ENCODE data around the gene PAK6.

The PAK6 gene

DNA sequence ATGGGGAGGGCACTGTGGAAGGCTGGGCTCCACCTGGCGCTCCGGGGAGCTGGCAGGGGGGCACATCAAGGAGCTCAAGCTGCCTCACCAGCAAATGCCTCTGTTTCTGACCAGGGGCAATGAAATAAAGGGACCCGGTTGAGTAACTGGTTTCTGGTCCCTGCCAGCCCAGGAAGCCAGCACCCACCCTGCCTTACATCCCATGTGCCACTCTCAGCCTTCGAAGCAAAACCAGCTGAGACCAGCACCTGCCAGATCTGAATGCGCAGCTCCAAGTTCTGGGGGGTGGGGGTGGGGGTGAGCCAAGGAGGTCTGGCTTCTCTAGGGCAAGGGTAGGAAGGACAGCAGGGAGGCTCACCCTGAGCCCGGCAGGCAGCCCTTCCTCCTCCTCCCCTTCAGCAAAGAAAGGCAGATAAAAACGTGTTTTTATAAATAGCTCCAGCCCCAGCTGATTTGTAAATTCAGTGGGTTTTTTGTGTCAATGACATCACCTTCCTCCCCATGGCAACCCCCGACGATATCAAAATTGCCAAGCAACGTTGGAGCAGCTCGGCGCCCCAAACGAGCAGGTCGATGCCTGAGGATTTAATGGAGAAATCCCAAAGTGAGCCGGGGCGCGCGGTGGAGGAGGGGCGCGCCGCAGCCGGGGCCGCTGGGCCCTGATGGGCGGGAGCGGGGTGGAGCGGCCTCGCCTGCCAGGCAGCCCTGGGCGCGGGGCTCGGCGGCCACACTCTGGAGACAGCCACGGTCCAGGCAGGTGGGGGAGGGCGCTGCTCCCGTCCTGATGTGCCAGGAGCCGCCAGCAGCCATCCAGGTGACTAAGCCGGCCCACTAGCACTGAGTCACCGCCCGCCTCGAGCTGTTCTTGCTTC, at the start of gene PAK6:
Gene PAK6 (plus strand): TSS at position 532 of the 872 bp plus-strand sequence. CDS start 25,723 bp downstream, outside the sequence.
- FAIRE-seq, result no peak

DNA sequence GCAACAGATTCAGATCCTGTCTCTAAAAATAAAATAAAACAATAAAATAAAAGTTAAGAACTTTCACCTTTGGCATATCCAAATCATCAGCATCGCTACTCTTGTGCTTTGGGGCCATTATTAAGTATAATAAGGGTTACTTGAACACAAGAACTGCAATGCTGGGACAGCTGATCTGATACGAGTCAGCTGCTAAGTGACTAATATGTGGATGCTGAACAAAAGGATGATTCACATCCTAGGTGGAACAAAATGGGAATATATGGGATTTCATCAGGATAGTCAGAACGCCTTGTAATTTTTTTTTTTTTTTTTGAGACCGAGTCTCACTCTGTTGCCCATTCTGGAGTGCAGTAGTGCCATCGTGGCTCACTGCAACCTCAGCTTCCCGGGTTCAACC, 48.3 kb upstream of the PAK6 start:
- FAIRE-seq, result no peak

DNA sequence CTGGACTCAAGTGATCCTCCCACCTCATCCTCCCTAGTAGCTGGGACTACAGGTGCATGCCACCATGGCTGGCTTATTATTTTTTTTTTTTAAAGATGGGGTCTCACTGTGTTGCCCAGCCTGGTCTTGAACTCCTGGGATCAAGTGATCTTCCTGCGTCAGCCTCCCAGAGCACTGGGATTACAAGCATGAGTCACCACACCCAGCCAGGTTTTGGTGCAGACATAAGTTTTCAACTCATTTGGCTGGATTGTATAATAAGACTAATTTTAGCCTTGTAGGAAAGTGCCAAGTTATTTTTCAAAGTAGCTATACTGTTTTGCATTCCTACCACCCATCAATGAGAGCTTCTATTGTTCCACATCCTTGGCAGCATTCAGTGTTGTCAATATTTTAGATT, 45.9 kb upstream of the PAK6 start:
- FAIRE-seq, result no peak

DNA sequence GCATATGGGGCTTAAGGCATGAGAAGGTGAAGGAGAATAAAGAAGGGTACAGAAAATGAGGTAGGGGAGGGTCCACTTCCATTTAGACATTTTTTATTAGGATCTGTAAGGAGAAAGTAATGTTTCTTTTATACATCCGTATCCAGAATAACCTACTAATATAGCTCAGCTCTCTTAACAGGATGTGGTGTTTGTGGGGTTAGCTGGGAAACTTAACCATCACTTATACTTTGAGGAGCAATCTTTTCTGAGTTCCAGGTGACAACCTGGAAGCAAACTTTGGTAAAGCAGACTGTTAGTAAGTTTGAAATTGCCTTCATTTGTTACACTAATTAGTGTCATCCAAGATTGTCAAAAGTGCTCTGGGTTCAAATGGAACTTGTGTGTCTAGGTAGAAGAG, 41.4 kb upstream of the PAK6 start:
- no peak for FAIRE-seq

DNA sequence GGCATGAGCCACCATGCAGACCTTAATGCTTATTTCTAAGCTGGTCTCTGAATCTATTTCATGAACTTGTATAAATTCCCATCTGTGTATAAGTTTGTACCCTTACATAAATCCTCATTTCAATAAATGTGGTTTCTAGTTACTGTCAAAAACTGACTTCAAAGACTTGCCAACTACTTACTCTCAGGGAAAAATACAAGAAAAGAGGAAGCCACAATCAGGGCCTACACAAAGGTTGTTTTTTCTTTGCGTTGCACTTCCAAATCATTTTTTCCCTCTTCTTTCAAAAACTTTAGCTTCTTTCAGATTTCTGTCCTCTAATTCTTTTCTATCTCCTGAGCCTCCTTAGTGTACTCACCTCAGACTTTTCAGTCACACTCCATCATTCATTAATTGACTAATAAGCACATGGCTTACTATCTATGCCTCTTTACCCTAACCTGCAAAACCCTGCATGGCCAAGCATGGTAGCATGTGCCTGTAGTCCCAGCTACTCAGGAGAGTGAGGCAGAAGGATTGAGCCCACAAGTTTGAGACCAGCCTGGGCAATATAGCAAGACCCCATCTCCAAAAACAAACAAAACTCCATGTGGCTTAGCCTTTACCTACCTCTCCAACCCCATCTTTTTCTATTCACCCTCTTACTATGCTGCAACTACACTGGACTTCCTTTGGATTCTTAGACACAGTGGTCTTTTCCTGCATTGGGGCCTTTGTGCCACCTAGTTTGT, 40.3 kb upstream of the PAK6 start:
- FAIRE-seq, result no peak

DNA sequence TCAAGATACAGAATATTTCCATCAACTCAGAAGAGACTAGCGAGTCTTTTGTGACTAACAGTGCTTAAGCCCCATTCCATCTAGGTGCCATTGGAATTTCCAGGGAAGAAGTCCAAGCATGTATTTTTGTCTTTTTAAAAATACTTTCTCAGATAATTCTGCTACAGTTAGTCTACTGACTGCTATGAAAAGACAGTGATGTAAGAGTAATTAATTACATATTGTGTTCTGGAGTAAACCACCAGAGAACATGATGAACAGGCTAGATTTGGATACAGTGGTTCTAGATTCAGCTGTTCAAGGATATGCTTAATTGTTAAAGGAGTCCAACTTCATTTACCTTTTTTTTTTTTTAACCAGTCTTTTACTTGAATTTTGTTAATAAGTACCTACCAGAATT, 34.8 kb upstream of the PAK6 start:
- FAIRE-seq, result no peak

DNA sequence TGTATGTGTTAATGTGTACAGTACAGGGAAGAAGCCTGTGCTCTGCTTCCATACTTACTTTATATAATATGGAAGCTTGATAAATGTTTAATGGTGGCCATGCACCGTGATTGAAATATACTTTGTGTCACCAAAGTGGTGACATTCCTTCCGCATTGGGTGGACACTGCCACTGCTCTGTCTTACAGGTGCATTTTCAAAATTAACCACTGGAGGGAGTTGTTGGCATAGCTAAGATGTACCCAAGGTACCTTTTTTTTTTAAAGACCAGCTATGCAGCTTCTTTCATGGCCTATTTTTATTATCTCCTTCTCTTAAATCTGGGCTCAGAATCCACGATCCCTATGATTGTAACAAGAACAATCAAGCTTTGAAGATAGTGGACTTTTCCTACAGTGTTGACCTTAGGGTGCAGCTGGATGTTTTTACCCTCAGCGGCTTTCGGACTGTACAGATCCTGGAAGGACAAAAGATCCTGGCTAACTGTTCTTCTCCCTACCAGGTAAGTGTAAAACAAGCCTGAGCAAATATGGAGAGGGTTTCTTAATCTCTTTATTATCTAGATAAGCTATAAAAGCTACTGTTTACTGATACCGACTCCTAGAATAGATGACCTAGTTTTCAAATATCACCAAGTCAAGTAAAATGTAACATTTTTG, 21.6 kb upstream of the PAK6 start:
- FAIRE-seq, result peak; percentile 55

DNA sequence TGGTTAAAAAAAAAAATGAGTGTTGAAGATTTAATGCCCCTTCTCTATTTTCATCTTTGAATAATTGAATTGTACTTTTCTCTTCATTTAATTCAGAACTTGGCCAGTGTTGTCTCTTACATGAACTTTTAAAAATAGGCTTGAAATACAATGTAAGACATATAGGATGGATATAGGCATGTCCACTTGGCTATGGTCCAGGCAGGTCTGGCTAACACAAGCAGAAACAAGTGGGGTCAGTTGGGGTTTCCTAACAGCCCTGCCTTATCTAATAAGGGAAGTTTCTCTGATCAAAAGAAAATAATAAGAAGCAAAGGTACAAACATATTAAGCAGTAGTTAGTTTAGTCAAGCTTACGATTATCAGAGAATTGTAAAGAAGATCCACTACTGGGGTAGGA, 19.1 kb upstream of the PAK6 start:
- FAIRE-seq, result no peak

DNA sequence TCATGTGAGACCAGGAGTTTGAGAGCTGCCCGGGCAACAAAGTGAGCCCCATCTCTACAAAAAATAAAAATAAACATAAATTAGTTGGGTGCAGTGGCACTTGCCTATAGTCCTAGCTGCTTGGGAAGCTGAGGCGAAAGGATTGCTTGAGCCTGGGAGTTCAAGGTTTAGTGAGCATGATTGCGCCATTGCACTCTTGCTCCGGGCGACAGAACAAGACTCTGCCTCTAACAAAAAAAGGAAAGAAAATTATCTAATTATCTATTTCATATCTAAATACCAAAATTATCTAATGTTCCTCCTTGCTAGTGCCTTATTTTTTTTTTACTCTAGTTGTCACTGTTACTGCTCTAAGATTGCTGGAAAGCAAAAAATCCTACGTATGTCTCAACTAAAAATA, 16.7 kb upstream of the PAK6 start:
- no peak for FAIRE-seq

DNA sequence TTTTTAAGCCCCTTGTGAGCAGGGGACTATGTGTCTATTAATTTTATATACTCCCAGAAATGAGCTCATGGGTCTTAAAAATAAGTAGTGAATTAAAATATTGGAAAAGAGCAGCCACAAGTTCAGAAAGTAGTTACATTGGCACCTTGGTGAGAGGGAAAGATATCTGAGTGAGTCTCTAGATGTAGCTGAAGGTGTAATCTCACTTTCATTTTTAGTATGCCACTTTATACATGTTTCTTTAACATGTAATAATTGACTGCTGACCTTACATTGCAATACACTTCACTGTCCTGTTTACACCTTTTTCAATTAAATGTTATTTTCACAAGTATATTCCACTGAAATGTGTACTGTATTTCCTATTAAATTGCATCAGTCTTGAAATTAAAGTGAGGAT, 12.1 kb upstream of the PAK6 start:
- FAIRE-seq, result no peak

DNA sequence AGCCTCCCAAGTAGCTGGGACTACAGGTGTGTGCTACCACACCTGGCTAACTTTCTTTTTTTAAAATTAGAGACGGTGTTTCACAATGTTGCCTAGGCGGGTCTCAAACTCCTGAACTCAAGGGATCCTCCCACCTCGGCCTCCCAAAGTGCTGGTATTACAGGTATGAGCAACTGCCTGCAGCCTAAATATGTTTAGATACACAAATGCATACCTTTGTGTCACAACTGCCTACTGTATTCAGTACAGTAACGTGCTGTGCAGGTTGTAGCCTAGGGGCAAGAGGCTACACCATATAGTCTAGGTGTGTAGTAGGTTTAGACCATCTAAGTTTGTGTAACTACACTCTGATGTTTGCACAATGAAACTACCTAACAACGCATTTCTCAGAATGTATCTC, 9.5 kb upstream of the PAK6 start:
- FAIRE-seq, result no peak

DNA sequence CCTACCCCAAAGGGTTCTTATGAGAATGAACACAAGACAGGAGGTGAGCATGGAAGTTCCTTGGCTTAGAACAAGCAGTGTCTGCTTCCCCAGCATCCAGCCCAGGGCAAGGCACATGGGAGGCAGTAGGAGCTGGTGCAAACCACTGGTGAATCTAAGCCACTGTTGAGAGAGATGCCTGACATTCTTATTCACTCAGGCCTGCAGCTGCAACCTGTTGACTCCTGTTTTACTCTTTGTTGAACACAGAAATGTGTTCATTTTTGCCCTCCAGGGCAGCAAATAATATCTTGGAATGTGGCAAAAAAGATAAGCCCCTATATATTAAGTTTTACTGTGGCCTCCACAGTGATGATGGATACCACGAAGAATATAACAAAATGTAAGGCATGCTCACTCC, 8.9 kb upstream of the PAK6 start:
- FAIRE-seq, result no peak

DNA sequence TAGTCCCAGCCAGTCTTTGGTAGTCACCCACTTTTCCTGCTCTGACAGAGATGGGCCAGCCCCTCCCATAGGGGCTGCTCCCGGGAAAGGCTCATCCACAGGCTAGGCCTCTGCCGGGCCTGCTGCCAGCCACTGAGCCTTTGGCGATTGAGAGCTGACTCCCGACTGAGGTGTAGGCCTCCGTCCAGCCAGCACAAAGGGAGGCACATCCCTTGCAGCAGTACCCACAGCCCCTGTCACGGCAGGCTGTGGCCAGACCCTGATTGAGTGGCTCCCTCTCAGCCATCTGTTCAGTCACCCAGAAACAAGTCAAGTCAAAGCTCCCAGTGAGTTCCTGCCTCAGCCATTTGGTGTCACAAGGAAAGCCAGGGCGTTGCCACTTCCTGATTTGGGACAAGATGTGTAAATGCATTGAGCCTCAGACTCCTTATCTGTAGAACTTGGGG, 6.2 kb upstream of the PAK6 start:
- FAIRE-seq, result no peak

DNA sequence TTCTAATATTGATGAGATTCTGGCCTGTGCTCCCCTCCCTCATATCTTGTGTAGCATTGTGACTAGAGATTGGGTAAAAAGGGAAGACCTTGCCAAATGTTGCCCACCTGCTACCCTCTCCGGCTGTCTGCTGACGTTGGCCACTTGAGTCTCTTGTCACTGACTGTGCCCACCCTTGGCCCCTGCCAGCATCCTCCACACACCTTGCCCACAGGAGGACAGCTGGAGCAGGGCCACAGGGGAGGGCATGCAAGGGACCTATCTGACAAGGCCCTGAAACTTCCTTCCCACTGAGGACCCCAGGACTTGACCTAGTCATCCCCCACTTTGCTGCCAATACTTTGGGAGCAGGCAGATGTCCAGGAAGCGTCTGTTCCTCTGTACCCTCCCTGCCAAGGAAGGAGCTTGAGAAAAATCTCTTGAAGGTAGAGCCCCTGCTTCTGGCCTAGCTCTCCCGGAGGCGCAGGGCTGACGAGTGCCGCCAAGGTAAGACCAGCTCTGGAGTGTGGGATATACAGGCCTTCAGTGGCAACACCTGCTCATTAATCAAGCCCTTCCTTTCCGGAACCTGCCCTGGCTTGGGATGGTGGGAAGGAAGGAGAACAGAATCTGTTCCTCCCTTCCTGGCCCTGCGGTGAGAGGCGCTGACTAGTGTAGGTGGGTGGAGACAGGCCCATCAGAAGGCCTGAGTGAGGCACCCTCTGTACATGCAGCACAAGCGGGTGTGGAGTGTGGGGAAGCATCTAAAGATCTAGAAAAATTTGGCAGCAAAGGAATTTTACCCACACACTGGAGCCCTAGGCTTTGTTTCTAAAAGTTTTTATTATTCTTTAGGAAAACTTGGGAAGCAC, 4.9 kb upstream of the PAK6 start:
- no peak for FAIRE-seq

DNA sequence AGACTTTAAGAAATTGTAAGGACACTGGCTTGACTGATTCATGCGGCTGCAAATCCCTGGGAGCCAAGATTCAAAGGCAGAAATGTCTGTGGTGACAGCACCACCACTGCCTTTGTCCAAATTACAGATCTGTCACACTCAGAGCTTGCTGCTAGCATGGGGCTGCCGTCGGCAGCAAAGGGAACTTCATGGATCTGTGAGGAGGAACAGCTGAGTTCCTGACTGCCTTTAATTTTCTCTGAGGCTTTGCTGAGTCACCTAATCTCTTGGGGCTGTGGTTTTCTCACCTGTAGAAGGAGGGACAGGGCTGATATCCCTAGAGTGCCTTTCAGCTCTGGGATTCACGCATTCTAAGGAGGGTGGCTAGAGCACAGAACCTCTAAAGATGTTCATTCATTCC, 4.1 kb upstream of the PAK6 start:
- no peak for FAIRE-seq

DNA sequence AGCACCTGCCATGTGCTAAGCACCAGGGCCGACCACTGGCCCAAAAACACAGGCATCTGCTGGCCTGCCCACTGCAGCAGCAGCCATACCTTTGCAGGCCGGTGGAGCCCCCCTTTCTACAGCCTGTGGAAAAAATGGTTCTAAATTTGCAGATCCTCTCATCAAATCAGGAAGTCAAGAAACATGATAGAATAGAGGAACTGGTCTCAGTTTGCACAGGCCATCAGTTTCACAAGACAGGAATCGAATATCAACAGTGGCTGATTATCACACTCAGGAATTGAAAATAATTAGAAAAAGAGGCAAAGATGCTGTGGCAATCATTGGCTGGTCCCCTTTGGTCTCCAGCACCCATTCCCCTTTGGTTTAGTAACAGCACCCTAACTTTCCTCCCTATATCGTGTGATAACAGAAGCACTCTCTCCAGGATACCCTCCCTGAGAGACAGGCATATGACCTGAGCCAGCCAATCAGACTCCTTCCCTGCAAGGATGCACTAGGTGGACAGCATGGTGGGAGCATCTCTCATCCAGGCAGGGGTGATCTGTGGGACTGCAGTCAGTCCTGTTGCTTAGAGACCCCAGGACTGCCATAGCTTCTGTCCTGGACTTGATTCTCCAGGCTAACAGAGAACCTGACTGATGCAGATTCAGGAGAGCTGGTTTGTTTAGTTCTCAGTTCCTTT, 3.5 kb upstream of the PAK6 start:
- FAIRE-seq, result no peak

DNA sequence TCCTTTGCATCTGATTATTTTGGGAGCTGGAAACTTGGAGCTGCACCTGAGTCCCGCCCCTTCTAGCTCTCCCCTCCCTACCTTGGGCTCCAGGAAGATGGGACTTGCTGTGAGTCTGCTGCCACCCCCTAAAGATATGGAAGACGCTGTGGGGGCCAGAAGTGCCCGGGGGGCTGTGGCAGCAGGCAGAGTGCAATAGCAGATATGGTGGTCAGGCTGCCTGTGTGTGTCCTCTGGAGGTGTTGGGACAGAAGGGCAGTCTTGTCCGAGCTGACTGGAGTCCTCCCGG, 485 bp downstream of the PAK6 start:
- FAIRE-seq, result no peak

DNA sequence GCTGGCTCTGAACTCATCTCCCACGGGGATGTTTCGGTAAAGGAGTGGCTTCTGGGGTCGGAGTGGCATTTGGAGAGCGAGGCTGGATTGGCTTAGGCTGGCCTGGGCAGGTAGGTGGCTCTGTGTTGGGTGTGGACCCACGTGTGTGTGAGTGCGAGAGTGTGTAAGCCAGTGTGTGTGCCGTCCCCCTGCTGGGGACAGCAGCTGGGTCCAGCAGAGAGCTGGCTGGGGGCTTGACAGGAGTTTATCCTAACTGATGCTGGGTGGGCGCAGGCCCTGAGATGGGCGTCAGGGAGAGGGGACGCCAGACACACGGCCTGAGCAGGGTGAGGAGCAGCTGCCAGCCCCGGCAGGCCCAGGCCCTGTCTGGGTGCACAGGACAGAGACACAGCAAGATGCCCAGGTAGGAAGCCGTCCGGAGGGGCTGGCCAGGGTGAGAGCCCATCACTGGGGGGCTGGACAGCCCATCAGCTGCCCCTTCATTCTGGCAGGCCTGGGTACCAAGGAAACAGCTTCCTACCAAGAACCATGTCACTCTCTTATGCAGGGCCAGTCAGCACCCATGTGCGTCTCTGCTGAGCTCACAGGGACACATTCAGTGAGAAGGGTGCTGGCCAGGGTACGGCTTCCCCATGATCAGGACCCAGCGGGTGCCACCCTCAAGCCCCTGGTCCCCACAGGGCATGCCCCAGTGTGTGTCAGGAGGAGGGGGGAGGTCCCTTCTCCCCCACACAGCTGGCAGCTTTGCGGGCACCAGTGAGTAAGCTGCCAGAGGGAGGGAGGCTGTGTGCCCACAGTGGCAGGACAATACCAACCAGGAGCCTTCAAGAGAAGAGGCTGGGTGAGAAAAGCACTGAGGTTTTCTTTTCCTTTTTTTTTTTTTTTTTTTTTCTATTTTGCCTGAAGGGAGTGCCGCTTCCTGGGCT, 1.1 kb downstream of the PAK6 start:
- no peak for FAIRE-seq

DNA sequence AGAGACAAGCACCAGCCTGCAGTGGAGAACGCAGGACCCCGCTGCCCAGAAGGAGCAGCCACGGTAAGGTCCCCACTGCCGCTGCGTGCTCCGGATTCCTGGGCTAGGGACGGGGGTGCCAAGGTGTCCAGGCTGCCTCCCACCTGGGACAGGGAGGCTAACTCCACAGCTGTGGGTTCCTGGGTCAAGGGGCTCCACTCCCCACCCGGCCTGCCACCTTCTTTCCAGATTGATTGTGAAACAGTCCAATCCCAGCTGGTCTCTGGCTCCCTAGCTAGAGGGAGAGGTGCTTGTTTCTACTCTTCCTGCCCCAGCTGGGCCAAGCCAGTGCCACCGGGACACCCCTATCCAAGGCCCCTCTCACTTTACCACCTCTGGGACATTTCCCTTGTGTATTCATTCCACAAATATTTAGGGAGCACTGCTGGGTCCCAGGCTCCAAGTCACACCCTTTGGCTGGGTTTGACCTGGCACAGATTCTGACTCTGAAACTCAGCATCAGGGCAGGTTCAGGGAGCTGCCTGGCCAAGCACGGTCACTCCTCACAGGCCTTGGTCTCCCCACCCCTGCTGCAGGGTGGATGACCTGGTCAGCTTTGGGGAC, 1.9 kb downstream of the PAK6 start:
- FAIRE-seq, result no peak
